Measurements from ENCODE around the gene INO80. TPM values are rescaled to one million over a fixed set of nuclear protein-coding genes. Genes with fewer than 3 reads are reported as not detected.

INO80 gene
- total RNA-seq, 1 donor from 2014 or later: 20.9 TPM

- TF ChIP-seq CTCF (IDR thresholded peaks at IDR 0.05): no peak
- Mint-ChIP-seq H3K4me1 (ENCODE audit: unreplicated experiment) (peaks cover 14% of the 10 kb centered on the region), H3K27me3 (ENCODE audit: unreplicated experiment) (no peaks in the 10 kb centered on the region), H3K36me3 (ENCODE audit: unreplicated experiment) (peaks cover 34% of the 10 kb centered on the region), H3K27ac (ENCODE audit: unreplicated experiment) (no peak overlapping the region), H3K9me3 (ENCODE audit: unreplicated experiment) (no peaks in the 10 kb centered on the region), H3K4me3 (ENCODE audit: unreplicated experiment) (no peak overlapping the region)
- no peak for DNase-seq (ENCODE audit: extremely low spot score, unreplicated experiment)
Measured at GRCh38 chr15:41019174-41019573, 96.9 kb downstream of the INO80 start.

DNA sequence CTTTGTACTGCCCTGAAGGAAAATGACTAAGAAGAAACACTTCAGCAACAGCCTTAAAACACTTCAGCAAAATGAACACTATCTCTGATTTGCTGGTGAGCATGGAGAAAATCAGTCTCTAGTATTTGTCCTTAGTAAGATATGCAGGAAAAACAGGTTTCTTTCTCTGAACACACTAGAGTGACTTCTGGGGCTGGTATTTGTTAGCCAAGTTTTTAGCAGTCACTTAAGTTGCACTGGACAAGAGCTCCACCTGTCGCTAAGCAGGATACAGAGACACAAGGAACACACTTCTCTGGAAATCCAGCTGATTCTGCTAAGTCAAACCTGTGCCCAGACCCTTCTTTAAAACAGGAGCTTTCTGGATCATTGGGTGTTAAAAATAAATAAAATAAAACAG lies 97.5 kb downstream of the INO80 start:
- TF ChIP-seq CTCF (IDR thresholded peaks at IDR 0.05): peak; percentile 26
- Mint-ChIP-seq H3K9me3 (ENCODE audit: unreplicated experiment) (no peaks in the 10 kb centered on the region), H3K27me3 (ENCODE audit: unreplicated experiment) (no peaks in the 10 kb centered on the region), H3K27ac (ENCODE audit: unreplicated experiment) (no peak overlapping the region), H3K4me1 (ENCODE audit: unreplicated experiment) (peaks cover 9% of the 10 kb centered on the region), H3K36me3 (ENCODE audit: unreplicated experiment) (peaks cover 36% of the 10 kb centered on the region), H3K4me3 (ENCODE audit: unreplicated experiment) (no peak overlapping the region)
- DNase-seq (ENCODE audit: extremely low spot score, unreplicated experiment): no peak

- no peak overlapping the region for H3K4me3 Mint-ChIP-seq (ENCODE audit: unreplicated experiment)
- H3K36me3 Mint-ChIP-seq (ENCODE audit: unreplicated experiment): peaks cover 41% of the 10 kb centered on the region
- TF ChIP-seq CTCF (IDR thresholded peaks at IDR 0.05): no peak
- H3K27me3 Mint-ChIP-seq (ENCODE audit: unreplicated experiment): no peaks in the 10 kb centered on the region
- DNase-seq (ENCODE audit: extremely low spot score, unreplicated experiment): no peak
- H3K27ac Mint-ChIP-seq (ENCODE audit: unreplicated experiment): peak overlapping the region; percentile 12
- H3K4me1 Mint-ChIP-seq (ENCODE audit: unreplicated experiment): peaks cover 1% of the 10 kb centered on the region
- no peaks in the 10 kb centered on the region for H3K9me3 Mint-ChIP-seq (ENCODE audit: unreplicated experiment)
Measured at GRCh38 chr15:41017066-41017735, 98.9 kb downstream of the INO80 start.

DNA sequence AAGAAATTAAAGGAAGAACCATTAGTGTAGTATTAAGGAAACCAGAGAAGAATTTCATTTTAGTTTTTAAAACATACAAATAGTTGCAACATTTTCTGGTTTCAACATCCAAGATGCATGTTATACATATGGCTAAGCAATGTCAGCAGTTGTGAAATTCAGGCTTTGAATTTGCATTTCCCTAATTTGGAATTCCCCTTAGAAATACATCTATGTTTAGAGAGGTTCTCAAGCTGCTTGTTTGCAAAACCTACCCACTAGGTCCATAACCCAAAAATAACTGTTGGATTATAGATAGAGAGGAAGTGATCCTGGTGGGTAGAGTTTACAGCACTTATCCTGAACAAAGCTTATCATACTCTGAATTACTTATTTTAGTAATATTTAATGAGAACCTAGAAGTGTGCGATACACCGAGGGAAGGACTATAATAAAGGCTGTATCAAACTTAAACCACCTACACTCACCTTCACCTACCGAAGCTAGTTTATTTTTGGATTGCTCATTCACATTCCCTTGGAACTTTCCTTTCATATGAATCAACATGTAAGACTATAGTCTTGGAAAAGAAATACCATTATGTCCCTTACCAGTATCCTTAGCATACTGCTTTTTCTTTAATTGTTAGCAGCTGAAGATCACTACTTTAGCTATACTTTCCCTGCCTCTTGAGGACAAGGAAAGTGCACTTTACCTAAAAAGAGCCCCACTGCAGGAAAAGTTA lies 102.2 kb downstream of the INO80 start:
- Mint-ChIP-seq H3K36me3 (ENCODE audit: unreplicated experiment) (peaks cover 36% of the 10 kb centered on the region), H3K27ac (ENCODE audit: unreplicated experiment) (no peak overlapping the region), H3K27me3 (ENCODE audit: unreplicated experiment) (no peaks in the 10 kb centered on the region), H3K9me3 (ENCODE audit: unreplicated experiment) (no peaks in the 10 kb centered on the region), H3K4me1 (ENCODE audit: unreplicated experiment) (peaks cover 10% of the 10 kb centered on the region), H3K4me3 (ENCODE audit: unreplicated experiment) (no peak overlapping the region)
- no peak for TF ChIP-seq CTCF (IDR thresholded peaks at IDR 0.05)
- DNase-seq (ENCODE audit: extremely low spot score, unreplicated experiment): no peak

DNA sequence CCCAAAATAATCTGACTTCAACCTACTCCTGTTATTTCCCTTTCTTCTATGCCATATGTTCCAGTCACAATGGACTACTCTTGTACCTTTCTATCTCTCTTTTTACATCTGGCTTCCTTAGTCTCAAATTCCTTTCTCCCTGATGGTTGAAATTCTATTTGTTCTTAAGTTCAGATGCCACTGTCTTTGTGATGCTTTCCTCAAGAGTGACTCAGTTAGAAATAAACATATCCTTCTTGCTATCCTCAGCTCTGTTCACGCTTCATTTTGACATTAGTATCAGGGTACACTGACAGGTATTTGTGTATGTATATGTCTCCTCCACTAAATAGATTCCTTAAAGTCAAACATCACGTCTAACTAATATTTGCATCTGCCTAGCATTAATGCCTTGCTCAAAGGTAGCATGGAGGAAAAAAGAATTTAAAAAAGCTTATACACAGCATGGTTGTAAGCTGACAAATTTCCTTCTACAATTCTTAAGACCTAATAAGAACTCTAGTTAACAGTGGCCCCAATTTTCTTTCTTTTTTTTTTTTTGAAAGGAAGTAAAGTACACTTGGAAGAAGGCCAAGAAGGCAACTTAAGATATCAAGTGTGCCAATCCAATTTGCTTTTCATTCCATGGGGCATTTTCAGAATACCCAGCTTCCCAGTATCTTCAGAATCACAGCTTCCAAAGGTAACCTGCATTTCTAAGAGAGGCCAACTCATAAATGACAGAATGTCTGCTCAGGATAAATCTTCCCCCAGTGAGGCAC lies 104.8 kb downstream of the INO80 start:
- H3K27ac Mint-ChIP-seq (ENCODE audit: unreplicated experiment): no peak overlapping the region
- H3K4me3 Mint-ChIP-seq (ENCODE audit: unreplicated experiment): no peak overlapping the region
- no peaks in the 10 kb centered on the region for H3K9me3 Mint-ChIP-seq (ENCODE audit: unreplicated experiment)

More for the DNA sequence above, 104.8 kb downstream of the INO80 start:
- no peak for TF ChIP-seq CTCF (IDR thresholded peaks at IDR 0.05)
- H3K36me3 Mint-ChIP-seq (ENCODE audit: unreplicated experiment): peaks cover 27% of the 10 kb centered on the region
- peaks cover 10% of the 10 kb centered on the region for H3K4me1 Mint-ChIP-seq (ENCODE audit: unreplicated experiment)
- DNase-seq (ENCODE audit: extremely low spot score, unreplicated experiment): no peak
- H3K27me3 Mint-ChIP-seq (ENCODE audit: unreplicated experiment): no peaks in the 10 kb centered on the region

All from osteocyte (in vitro differentiated cells).